PC-3 (cell line): ENCODE results near the gene WNT7A. TPM values are rescaled to one million over a fixed set of nuclear protein-coding genes. Genes with fewer than 3 reads are reported as not detected.

Experiments used
- ATAC-seq: fragments of 200-7000 bp; cut with Tn5 transposase; 2 replicates; pipeline ENCODE4 v1.9.1; 2020; ENCODE audit warnings: mild to moderate bottlenecking, moderate library complexity
- BruUV-seq: library from RNA; stranded (reverse); fragments of 400-500 nt; replicated peaks from 2 replicates; lab custom pipeline; 2021; lab: Mats Ljungman, UMichigan
- CTCF ChIA-PET: fragments of 300-600 bp; sonication (Branson Sonifier 250); formaldehyde crosslinking; loops from one replicate; lab custom pipeline; 2022; ENCODE audit warnings: antibody characterized with exemption; lab: Charles Lee
- POLR2A ChIA-PET: fragments of 300-600 bp; sonication (Branson Sonifier 250); formaldehyde crosslinking; loops from one replicate; lab custom pipeline; 2022; ENCODE audit warnings: antibody characterized with exemption; ENCODE audit not compliant: unreplicated experiment; lab: Charles Lee
- DNase-seq: peaks from one replicate; pipeline ENCODE4 v3.0.0-alpha.2; 2015
- H2AFZ ChIP-seq: fragments of 300-600 bp; sonication (generic); 2 replicates; pipeline ENCODE4 v1.6.0; 2016; ENCODE audit warnings: antibody characterized with exemption, low read length
- H3F3A ChIP-seq: fragments of 300-600 bp; sonication (generic); one replicate; pipeline ENCODE4 v1.6.0; 2017; ENCODE audit warnings: antibody characterized with exemption, low read length, control low read depth, mild to moderate bottlenecking; ENCODE audit not compliant: unreplicated experiment
- H3K27ac ChIP-seq: fragments of 300-600 bp; sonication (generic); 2 replicates; pipeline ENCODE4 v1.5.1; 2016; ENCODE audit warnings: mild to moderate bottlenecking, low read length
- H3K27me3 ChIP-seq: fragments of 300-600 bp; sonication (generic); 2 replicates; pipeline ENCODE4 v1.6.1; 2016; ENCODE audit warnings: low read length, mixed read lengths
- H3K36me3 ChIP-seq: fragments of 300-600 bp; sonication (generic); 2 replicates; pipeline ENCODE4 v1.6.1; 2016; ENCODE audit warnings: low read depth, mixed run types, low read length, mixed read lengths
- H3K4me1 ChIP-seq: fragments of 300-600 bp; sonication (generic); 2 replicates; pipeline ENCODE4 v1.5.1; 2016; ENCODE audit warnings: low read length; ENCODE audit not compliant: insufficient read depth
- H3K4me2 ChIP-seq: fragments of 300-600 bp; sonication (generic); 2 replicates; pipeline ENCODE4 v1.6.0; 2016; ENCODE audit warnings: low read length
- H3K4me3 ChIP-seq: fragments of 300-600 bp; sonication (generic); 2 replicates; pipeline ENCODE4 v1.5.1; 2016; ENCODE audit warnings: mild to moderate bottlenecking, low read length, mixed read lengths
- H3K79me2 ChIP-seq: fragments of 300-600 bp; sonication (generic); 2 replicates; pipeline ENCODE4 v1.6.1; 2017; ENCODE audit warnings: low read length, mixed read lengths
- H3K9ac ChIP-seq: fragments of 300-600 bp; sonication (generic); 2 replicates; pipeline ENCODE4 v1.6.0; 2016; ENCODE audit warnings: mild to moderate bottlenecking, low read length
- H3K9me2 ChIP-seq: fragments of 300-600 bp; sonication (generic); replicated peaks from 2 replicates; pipeline ENCODE4 v1.6.1; 2016; ENCODE audit warnings: mixed run types, low read length, mixed read lengths
- H3K9me3 ChIP-seq: fragments of 300-600 bp; sonication (generic); 2 replicates; pipeline ENCODE4 v1.6.1; 2016; ENCODE audit warnings: low read length, mixed read lengths
- H4K20me1 ChIP-seq: fragments of 300-600 bp; sonication (generic); 2 replicates; pipeline ENCODE4 v1.6.1; 2016; ENCODE audit warnings: low read length, mixed read lengths
- EZH2 ChIP-seq: fragments of 300-600 bp; sonication (generic); IDR thresholded peaks from one replicate; pipeline ENCODE4 v1.6.1; 2017; ENCODE audit warnings: antibody characterized with exemption, mild to moderate bottlenecking, low read length; ENCODE audit not compliant: unreplicated experiment
- EZH2phosphoT487 ChIP-seq: fragments of 300-600 bp; sonication (generic); IDR thresholded peaks from 2 replicates; pipeline ENCODE4 v1.6.1; 2018; ENCODE audit warnings: mild to moderate bottlenecking, antibody characterized with exemption, low read length, borderline replicate concordance
- intact Hi-C: fragments of 100-400 bp; cut with micrococcal nuclease; formaldehyde crosslinking; loops from 2 replicates; pipeline ENCODE4 v1.9.0; 2023
- total RNA-seq: library from RNA; depleted of rRNA; stranded (reverse); fragments of >200 nt; gene quantifications from 2 replicates; pipeline ENCODE4 v1.2.3, GENCODE V29; 2014
- TF ChIP-seq, protein P1 (sequence below): fragments of 300-600 bp; sonication (generic); conservative IDR thresholded peaks from 2 replicates; pipeline ENCODE4 v1.5.1; 2017; ENCODE audit warnings: antibody characterized with exemption, low read depth, mild to moderate bottlenecking, low read length

Gene WNT7A
- total RNA-seq, 1 experiment from 2014 or later: 16.2 TPM

DNA sequence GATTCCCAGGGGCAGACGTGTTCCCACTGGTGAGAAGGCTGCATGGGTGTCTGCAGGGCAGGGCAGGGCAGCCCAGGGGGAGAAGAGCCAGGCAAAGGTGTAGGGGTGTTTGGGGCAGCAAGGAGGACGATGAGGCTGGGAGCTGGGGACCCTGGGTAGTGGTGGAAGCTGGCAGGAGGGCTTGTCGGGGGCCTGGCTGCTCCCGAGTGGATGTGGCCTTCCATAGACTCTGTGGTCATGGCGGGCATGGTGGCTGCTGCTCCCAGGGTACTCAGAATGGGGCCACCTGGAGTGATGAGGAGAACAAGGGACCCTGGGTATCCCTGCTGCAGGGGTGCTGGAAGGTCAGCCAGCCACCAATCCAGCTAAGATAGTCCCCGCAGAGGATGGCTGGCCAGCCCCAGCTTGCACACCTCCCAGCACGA, 107.5 kb downstream of the WNT7A start:
- no peak overlapping the region for H3K4me2 ChIP-seq
- H3K9ac ChIP-seq: no peak overlapping the region
- H3K9me2 ChIP-seq: no peaks in the 10 kb centered on the region
- no peaks in the 10 kb centered on the region for H3K27me3 ChIP-seq
- CTCF ChIA-PET: no interaction called here
- no peak overlapping the region for H2AFZ ChIP-seq
- no peak for DNase-seq
- no TSS peak for BruUV-seq
- no peaks in the 10 kb centered on the region for H3K36me3 ChIP-seq
- no peak overlapping the region for H3K27ac ChIP-seq
- TF ChIP-seq EZH2phosphoT487: no peak
- TF ChIP-seq, protein P1, sequence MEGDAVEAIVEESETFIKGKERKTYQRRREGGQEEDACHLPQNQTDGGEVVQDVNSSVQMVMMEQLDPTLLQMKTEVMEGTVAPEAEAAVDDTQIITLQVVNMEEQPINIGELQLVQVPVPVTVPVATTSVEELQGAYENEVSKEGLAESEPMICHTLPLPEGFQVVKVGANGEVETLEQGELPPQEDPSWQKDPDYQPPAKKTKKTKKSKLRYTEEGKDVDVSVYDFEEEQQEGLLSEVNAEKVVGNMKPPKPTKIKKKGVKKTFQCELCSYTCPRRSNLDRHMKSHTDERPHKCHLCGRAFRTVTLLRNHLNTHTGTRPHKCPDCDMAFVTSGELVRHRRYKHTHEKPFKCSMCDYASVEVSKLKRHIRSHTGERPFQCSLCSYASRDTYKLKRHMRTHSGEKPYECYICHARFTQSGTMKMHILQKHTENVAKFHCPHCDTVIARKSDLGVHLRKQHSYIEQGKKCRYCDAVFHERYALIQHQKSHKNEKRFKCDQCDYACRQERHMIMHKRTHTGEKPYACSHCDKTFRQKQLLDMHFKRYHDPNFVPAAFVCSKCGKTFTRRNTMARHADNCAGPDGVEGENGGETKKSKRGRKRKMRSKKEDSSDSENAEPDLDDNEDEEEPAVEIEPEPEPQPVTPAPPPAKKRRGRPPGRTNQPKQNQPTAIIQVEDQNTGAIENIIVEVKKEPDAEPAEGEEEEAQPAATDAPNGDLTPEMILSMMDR: no peak
- TF ChIP-seq EZH2: no peak
- no peak overlapping the region for H3K4me3 ChIP-seq
- no peaks in the 10 kb centered on the region for H3F3A ChIP-seq
- ATAC-seq: no peak
- intact Hi-C loops: no loop called here
- no peaks in the 10 kb centered on the region for H4K20me1 ChIP-seq
- peaks cover 8% of the 10 kb centered on the region for H3K4me1 ChIP-seq
- H3K9me3 ChIP-seq: no peaks in the 10 kb centered on the region
- POLR2A ChIA-PET: no interaction called here
- H3K79me2 ChIP-seq: no peaks in the 10 kb centered on the region

DNA sequence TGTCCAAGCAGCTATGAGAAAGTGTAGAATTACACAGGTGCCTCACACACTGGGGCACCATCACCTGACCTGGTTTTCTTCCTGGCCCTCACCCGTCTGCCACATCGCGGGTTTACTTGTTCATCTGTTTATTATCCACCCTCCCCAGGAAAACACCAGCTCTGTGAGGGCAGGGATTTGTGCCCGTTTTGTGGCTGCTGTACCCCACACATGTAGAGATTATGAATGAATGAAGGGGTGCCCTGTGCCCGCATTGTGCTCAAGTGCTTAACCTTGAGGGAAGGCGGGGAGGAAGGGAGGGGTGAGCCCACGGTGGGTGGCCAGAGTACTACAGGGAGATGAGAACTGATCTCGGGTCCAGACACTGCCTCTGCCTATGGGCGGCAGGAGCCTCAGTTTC, 108.4 kb downstream of the WNT7A start:
- H3K27ac ChIP-seq: no peak overlapping the region
- H3K4me3 ChIP-seq: no peak overlapping the region
- TF ChIP-seq EZH2phosphoT487 (no peak), EZH2 (no peak)
- TF ChIP-seq, protein P1: no peak
- H3K4me1 ChIP-seq: peaks cover 8% of the 10 kb centered on the region
- ChIA-PET CTCF (no interaction called here), POLR2A (no interaction called here)
- no peaks in the 10 kb centered on the region for H3K79me2 ChIP-seq
- no peaks in the 10 kb centered on the region for H3K9me2 ChIP-seq
- no peaks in the 10 kb centered on the region for H3K27me3 ChIP-seq
- H3F3A ChIP-seq: no peaks in the 10 kb centered on the region
- H3K9ac ChIP-seq: no peak overlapping the region
- no TSS peak for BruUV-seq
- DNase-seq (no peak), ATAC-seq (no peak)
- no peaks in the 10 kb centered on the region for H4K20me1 ChIP-seq
- H3K9me3 ChIP-seq: no peaks in the 10 kb centered on the region
- no peaks in the 10 kb centered on the region for H3K36me3 ChIP-seq
- intact Hi-C loops: no loop called here
- no peak overlapping the region for H2AFZ ChIP-seq
- H3K4me2 ChIP-seq: no peak overlapping the region
